ENCODE results near the gene MYO15B.

The MYO15B gene

DNA sequence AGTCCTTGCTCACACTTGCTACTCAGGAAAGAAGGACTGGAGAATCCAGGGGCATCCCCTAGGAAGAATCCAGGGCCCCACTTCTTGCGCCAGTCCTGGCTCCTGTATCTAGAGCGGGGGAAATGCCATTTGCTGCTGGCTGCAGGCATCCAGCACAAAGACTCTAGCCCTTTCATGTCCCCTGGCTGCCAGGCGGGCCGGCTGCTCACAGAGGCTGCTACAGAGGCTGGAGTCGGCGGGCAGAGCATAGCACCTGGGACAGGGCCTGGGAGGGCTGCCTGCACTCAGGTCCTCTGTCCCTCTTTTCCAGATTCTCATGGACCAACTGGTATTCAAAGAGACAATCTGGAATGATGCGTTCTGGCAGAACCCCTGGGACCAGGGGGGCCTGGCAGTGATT lies 59.5 kb downstream of the MYO15B start:
- peak overlapping the region in 3 of 21 experiments; percentile 44 to 84 (median 62) for H3K27ac ChIP-seq
- H3K4me3 ChIP-seq = no peak overlapping the region

DNA sequence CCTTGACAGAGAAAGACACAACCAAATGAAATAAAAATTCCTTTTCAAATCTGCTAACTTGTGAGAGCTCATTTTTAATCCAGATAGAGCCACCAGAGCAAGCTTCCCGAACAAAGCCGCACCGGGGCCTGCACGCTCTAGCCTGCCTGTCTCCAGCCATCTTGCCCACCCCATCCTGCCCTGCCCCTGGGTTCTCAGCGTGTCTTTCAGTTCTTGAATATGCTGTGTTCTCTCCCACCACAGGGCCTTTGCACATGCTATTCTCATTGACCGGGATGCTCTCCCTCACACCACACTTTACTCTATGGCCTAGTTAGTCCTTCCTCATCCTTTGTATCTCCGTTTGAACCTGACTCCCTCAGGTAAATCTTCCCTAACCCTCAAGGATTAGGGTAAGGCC lies 60.3 kb downstream of the MYO15B start:
- H3K27ac ChIP-seq = no peak overlapping the region
- H3K4me3 ChIP-seq = no peak overlapping the region

DNA sequence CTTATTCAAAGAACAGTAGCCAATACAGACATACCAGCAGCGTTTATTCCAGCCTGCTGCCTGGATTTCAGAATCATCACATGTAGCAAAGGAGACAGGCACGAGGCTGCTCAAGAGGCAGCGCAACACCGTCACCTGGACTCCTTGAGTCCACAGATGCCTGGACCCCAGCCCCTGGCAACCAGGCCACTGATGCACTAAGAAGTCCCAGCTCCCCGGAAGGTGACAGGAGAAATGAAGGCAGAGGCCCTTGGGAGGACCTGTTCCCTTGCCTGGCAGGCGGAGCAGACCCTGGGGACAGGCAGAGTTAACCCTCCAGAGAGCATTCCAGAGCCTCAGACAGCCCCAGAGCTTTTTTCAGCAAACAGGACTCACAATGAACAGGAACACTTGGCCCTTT lies 62.1 kb downstream of the MYO15B start:
- H3K27ac ChIP-seq = no peak overlapping the region

DNA sequence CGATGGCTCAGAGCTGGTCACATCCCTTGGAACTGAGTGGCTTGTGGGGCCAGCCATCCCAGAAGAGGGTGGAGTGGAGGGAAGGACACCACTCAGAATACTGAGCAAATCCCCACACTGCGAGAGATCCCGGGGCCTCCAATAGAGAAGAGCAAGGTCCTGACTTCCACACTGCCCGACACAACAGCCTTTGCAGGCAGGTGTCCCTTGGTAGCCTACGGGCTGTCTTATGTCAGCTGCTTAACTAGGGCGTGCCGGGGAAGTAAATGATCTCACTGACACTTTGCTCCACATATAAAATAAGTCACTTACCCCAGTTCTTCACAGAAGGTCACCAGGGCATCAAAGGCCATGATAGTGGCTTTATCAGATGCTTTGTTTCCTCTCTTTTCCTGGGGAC lies 63.3 kb downstream of the MYO15B start:
- no peak overlapping the region for H3K27ac ChIP-seq

More for the DNA sequence above, 62.1 kb downstream of the MYO15B start:
- no peak overlapping the region for H3K4me3 ChIP-seq

DNA sequence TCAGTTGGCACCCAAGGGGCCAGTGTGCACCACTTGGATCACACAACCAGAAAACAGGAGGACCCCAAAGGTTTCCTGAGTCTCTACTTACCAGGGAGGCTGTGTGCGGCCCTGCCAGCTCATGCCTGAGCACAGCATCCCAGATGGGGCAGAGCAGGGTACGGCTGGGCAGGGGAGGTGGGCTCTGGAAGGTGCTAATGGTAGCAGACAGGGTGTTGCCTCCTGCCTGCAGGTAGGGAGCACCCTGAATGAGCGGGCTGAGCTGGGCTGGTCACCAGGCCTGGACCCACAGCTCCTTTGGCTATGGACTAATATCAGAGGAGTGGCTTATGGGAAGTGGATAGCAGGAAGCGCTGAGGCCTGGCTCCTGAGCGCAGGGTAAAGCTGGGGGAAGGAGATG lies 64.7 kb downstream of the MYO15B start:
- Histone ChIP-seq H3K27ac (peak overlapping the region in 1 of 21 experiments; percentile 37), H3K4me3 (no peak overlapping the region)

More for the DNA sequence above, 63.3 kb downstream of the MYO15B start:
- H3K4me3 ChIP-seq = no peak overlapping the region

DNA sequence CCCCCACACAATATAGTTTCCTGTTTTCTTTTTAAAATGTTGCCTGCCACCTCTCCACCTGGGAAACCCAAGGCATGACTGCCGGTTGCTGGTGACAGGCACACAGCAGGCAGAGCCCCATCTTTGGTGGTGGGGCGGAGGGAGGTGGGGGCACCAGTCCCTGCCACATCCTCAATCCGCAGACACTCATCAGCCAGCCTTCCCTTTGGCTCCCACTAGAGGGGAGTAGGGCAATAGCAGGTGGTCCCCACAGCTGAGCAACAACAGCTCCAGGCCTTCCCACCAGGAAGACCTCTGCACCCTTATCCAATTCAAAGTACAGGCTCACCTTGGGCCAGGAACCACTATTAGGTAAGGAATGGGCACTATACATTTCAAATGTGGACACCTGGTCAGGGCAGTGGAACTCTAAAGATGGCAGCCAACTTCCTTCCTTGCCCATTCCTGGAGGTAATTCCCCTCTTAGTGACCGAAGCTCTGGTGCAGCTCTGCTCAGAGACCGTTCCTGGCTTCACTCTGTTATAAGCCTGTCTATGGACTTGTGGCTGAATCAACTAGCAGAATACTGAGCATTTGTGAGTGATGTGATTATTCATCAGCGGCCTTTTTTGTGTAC lies 65.4 kb downstream of the MYO15B start:
- Histone ChIP-seq H3K27ac (no peak overlapping the region), H3K4me3 (no peak overlapping the region)

DNA sequence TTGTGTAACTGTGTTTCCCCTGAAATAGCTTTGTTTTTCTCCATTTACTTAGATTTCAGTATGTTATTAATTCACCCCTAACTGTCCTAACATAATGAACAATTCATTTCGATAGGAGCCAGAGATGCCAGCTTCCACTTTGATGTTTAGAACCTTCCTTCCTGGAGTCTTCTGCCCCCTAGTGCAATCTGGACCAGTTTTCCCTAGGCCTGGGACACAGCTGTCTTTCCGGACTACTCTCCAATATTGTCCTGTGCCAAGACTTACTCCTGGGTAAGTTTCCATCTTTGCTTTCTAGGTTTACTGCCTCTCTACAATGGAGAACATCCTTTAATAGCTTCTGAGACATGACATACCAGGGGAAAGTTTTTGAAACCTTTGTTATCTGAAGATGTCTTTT lies 66.6 kb downstream of the MYO15B start:
- Histone ChIP-seq H3K27ac (no peak overlapping the region), H3K4me3 (no peak overlapping the region)

DNA sequence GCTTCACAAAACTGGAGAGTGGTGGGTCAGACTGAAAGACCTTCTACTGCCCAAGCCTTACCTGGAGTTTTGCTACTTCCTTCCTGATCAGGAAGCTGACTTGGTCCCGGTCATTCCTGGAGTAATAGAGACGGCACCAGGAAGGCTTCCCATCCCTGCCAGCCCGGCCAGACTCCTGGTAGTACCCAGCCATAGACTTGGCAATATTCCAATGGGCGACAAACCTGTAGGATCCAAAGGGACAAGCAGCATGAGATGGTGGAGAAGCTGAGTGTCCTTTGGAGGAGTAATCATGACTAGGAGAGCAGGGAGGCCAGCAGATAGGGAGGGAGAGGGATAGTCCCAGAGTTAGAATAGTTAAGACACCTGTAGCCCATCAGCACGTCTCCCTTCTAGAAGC lies 70.6 kb downstream of the MYO15B start:
- Histone ChIP-seq H3K4me3 (no peak overlapping the region), H3K27ac (no peak overlapping the region)

DNA sequence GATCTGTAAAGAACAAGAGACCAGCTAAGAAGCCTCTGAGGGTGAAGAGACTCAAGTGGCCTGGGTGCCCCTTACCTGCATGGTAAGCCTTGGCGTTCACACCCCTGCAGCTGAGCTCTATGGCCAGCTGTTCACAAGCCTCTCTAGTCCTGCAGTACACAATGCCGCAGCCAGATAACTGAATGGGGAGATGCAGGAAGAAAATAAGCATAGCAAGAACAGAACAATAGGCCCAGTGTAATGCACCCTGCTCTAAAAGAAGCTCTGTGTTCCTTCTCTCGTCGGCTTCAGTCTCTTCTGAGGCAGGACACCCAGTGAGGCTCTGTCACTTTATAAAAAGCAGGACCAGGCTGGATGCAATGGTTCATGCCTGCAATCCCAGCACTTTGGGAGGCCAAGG lies 73.9 kb downstream of the MYO15B start:
- H3K27ac ChIP-seq = peak overlapping the region in 1 of 21 experiments; percentile 10
- no peak overlapping the region for H3K4me3 ChIP-seq

DNA sequence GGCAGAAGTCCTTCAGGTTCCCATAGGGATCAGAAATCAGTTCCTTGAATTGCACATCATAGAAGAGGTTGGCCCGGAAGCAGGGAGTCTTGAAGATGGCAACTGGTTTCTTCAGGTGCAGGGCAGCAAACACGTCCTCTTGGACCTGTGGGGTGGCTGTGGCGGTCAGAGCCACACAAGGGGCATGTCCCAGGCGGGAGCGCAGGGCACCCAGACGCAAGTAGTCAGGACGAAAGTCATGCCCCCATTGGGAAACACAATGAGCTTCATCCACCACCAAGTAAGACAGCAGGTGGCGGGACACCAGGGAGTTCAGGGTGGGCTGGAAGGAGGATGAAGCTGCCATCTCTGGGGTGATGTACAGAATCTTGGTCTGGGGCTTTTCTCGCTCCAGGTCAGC lies 74.9 kb downstream of the MYO15B start:
- Histone ChIP-seq H3K27ac (no peak overlapping the region), H3K4me3 (no peak overlapping the region)

DNA sequence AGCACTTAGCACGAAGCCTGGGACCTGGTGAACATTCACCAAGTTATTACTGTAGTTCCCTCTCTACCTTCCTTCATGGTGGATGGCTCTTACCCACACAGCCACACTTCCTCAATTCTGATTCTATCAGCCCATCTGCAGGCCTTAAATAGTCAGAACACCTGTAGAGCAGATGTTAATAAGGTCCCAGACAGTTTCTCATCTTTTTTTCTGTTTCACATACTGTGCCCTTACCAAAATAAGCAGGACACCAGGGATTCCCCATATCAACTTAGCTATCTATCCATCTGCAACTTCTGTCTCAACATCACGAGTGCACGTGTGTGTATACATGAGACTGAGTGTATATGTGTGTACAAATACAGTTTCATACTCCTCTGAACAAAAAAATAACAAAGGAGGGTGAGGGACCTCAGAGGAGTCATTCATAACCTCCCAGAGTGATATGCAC lies 76.5 kb downstream of the MYO15B start:
- Histone ChIP-seq H3K27ac (no peak overlapping the region), H3K4me3 (no peak overlapping the region)

DNA sequence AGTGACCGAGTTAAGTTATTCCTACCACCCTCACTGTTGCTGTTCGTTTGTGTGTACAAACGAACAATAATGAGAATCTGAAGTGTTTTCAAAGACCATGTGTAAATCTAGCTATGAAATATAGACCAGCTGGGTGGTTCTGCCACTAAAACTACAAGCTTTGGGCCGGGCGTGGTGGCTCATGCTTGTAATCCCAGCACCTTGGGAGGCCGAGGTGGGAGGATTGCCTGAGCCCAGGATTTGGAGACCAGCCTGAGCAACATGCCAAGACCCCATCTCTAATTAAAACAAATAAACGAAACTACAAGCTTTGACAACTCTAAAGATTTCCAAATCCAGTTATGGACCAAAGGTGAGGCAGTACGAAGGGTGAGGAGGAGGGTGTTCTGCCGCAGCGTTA lies 78.4 kb downstream of the MYO15B start:
- peak overlapping the region in 5 of 7 experiments; percentile 62 to 100 (median 97) for H3K4me3 ChIP-seq
- H3K27ac ChIP-seq = peak overlapping the region in 1 of 21 experiments; percentile 96

DNA sequence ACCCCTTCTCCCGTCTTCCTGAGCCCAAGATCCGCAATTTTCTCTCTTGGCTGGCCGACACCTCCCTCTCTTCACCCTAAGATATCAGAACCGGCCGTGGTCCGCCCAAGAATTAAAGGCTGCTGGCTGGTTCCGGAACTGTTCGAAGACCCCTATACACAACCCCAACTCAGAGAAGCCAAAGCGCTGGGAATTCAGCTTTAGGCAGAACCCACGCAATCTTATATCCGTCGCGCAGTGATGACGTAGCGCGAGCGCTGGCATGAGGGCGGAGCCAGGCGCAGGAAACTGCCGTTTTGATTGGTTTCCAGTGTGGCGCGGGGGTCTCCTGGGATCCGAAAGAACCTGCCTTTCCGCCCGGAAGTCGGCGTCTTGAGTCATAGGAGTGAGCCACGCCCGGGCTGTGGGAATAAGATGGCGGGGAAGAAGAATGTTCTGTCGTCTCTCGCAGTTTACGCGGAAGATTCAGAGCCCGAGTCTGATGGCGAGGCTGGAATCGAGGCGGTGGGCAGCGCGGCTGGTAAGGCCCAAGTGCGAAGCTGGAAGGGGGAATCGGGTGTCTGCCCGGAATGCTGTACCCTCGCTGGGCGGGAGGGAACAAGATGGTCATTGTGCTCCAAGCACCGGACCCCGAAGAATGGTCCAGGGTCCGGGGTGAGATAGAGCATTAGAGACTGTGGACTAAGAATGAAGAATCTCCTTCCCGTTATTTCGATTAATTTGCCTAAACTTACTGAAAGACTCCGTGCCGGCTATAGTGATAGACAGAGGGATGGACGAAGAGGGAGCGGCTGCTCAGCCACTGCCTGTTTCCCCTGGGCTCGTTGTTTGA lies 79.6 kb downstream of the MYO15B start, which contains the start of the genes RECQL5 and SAP30BP:
TSS of gene RECQL5 (minus strand) at position 196 of the 832 bp plus-strand sequence. CDS start 597 bp downstream, outside the sequence.
TSS of gene SAP30BP (plus strand) at position 380 of the 832 bp plus-strand sequence. CDS start at position 415, 35 bp downstream.
- peak within 1 kb of the TSS; percentile 34 to 97 (median 87) for H3K27ac ChIP-seq
- peak within 1 kb of the TSS; percentile 62 to 100 (median 97) for H3K4me3 ChIP-seq

DNA sequence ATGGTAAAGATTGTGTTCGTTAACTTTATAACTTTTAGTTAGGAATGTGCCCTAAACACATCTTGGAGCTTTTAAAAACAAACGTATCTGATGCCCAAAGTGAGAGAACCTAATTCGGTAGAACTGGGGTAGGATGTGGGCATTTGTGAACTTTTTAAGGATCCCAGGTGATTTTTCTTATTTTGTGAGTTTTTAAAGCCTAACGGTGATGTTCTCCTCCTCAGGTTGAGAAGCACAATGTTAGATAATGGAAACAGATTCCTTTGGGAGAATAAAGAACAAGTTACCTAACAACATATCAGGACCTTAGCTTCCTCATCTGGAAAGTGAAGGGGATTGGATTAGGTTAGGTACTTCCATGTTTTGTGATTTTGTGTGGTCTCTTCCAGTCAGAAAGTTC lies 80.2 kb downstream of the MYO15B start:
- peak overlapping the region; percentile 62 to 100 (median 97) for H3K4me3 ChIP-seq
- H3K27ac ChIP-seq = peak overlapping the region in 18 of 21 experiments; percentile 77 to 97 (median 88)

DNA sequence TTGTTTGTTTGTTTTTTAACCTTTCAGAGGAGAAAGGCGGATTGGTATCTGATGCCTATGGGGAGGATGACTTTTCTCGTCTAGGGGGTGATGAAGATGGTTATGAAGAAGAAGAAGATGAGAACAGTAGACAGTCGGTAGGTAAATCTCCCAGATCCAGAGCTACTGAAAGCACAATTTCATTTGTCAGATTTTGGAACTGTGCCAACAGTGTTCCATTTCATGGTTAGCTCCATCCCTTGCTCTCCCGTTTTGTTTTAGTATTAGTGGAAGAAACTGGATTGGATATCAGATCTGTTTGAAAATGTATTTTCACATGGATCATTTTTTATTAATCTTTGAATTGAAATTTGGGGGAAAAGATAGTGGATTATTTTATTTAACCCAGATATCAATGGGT lies 80.9 kb downstream of the MYO15B start:
- peak overlapping the region in 2 of 21 experiments; percentile 49 to 96 for H3K27ac ChIP-seq
- H3K4me3 ChIP-seq = peak overlapping the region in 5 of 7 experiments; percentile 62 to 100 (median 97)

DNA sequence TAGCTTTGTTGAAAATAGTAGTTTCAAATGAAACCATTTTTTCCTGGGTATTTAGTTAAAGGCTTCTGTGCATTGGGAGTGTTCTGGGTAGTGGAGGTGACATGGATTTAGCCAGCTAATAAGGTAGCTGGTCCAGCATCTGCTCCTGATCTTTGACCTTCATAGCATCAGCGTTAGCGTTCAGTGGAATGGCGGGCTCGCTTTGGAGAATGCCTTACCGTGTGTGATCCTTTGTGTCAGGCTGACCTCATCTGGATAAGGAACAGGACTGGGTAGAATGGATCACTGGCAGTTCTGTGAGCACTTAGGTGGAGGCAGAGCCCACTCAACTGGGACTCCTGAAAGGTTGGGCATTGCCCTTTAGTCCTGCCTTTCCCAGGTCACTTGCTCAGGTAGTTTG lies 83.3 kb downstream of the MYO15B start:
- Histone ChIP-seq H3K4me3 (no peak overlapping the region), H3K27ac (no peak overlapping the region)

DNA sequence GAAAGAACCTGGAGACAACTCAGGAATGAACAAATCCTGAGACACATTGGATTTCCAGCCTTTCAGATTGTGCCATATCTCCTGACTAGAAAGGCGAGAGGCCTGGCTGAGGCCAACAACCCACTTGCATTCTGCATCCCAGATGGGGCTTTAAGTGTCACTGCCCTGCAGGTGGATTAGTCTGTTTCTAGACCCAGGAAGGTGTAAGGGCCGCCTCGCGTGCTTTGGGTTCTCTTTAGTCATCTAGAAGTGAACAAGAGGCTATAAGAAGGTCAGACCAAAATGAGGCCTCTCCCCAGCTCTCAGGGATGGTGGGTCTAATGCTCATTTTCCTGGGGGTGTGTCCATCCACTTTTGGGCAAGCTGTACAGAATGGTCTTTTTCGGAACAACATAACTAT lies 84.4 kb downstream of the MYO15B start:
- Histone ChIP-seq H3K4me3 (no peak overlapping the region), H3K27ac (no peak overlapping the region)

DNA sequence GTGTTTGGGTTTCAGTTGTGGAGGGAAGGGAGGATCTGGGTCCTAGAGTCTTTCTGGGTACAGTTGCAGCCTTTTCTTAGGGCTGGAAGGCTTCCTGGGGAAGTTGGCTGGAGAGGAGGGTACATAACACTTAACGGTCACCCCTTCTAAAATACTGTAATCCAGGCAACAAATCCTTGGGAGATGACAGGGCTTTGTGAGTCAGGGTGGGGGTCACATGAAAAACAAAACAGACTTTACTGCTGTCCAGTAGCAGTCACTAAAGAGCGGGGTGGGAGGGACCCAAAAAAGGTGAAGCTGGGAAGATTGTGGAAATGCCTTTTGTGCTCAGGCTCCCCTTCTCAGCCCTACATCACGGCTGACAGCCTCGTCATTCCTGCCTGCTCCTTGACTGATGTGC lies 85.9 kb downstream of the MYO15B start:
- Histone ChIP-seq H3K27ac (no peak overlapping the region), H3K4me3 (no peak overlapping the region)
